Activated CD8-positive, alpha-beta memory T cell treated with anti-CD3 and anti-CD28 coated beads for 1 hour (primary cell): ENCODE data around the gene MSH3.
"Not testable (repeated sequence)": the region's sequence is repeated elsewhere in the genome, so short reads cannot be mapped to it uniquely, and the experiment has no call there.

Experiments
- DNase-seq, 2 donors: peaks; one replicate each; pipeline ENCODE4 v3.0.0-alpha.2; 2020; ENCODE audit warnings: low read depth in 1 of 2; ENCODE audit errors: extremely low read depth in 1 of 2

Gene MSH3

DNA sequence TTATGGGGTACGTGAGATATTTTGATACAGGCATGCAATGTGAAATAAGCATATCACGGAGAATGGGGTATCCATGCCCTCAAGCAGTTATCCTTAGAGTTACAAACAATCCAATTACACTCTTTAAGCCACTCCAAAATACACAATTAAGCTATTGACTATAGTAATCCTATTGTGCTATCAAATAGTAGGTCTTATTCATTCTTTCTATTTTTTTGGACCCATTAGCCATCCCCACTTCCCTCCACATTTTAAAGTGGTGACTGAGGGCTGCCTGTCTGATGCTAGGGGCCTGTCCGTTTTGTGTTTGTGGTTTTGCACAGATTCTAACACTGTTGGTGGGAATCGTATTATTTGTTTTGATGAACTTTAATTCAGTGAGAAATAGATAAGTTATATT lies 130.0 kb downstream of the MSH3 start:
- no peak for DNase-seq

- not testable (repeated sequence) for DNase-seq
Measured at GRCh38 chr5:80789319-80790016, 135.0 kb downstream of the MSH3 start.

DNA sequence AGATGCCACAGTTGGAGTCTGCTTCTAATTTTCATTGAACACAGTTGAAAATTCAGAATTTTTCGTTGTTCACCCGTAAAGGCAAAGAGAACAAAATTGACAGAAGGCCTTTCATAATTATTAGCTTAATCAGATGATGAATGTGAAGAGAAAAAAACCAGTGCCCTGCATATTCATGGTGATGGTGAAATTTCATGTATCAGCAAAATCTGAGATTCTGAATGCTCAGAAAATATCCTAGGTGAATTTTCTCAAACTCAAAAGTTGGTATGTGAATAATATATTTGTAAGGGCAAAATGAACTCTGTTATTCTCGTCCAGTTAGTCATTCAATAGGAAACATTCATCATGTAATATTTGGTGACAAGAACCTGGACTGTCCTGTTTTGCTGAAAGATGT lies 136.2 kb downstream of the MSH3 start:
- no peak for DNase-seq

DNA sequence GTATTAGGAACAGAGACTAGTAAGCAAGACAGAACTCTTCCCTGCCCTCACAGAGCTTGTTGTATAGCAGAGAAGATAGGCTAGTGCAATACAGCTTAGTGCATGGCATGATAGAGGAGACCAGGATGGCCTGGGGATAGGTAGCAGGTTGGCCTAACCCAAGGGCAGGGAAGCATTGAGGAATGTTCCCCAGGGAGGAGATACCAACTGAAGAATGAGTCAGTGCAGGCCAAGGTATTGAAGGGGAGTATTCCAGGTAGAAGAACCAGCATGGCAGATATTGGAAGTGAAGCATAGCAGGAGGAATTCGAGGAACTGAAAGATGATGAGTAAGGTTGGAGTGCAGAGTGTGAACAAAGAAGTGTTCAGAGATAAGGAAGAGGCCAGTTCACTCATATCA lies 138.9 kb downstream of the MSH3 start:
- no peak for DNase-seq

- no peak for DNase-seq
Measured at GRCh38 chr5:80796846-80797245, 142.4 kb downstream of the MSH3 start.

DNA sequence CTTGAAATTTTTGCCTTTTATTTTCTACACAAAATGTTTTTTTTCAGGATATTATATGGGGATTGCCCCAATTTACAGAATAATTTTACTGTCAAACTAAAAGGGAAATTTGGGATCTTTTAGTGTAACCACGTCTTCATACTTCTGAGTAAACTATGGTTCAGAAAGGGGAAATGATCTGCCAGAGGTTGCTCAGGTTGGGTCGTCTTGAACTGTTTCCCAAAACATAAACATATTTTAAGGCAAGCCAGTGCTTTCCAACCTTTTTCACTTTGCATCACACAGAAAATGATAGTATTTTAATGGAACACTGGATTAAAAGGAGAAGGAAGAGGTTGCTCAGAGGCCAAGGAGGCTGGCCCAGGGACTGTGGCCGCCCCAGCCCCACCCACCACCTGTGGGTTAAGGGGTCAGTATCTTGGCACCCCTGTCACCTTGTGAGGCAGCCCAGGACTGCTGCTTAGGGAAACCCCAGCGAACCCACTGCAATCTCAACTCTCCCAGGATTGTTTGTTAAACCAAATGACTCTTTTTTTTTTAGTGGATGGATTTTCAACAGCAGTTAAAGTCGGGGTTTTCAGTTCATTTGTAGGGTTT lies 143.1 kb downstream of the MSH3 start:
- DNase-seq, result no peak

DNA sequence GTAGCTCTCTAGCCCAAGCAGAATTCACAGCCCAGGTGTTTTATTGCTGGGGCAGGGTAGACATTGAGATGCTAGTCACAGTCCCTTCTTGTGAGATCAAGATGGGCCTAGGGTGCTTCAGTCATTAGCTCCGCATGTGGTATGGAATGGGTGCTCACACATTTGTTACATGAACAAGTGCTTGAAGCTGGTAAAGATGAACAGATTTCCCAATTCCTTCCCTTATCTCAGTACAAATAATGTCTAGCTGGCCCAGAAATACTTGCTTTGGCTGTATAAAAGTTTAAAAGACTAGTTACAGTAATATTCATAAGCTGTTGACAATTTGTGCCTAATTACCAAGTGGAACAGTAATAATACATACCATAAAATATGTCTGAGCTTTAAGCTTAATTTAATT lies 143.7 kb downstream of the MSH3 start:
- no peak for DNase-seq

- no peak for DNase-seq
Measured at GRCh38 chr5:80798633-80799032, 144.2 kb downstream of the MSH3 start.

DNA sequence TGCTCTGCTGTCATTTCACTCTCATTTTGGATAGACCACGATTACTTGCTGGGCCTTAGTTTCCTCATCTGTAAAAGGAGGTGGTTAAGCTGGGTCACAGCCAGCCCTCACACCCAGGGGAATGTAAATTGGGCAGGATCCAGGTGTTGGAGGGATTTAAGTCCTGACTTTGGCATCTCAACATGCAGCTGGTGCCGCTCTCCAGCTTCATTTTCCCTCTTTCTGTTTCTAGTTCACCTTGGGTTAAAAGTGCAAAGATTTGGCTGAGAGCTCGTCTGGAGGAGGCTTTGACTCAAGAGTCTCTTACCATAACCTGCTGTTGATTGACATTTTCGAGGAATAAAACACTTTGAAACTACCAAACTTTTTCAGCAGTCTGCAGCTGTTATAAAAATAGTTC lies 144.6 kb downstream of the MSH3 start:
- no peak for DNase-seq

GRCh38 chr5:80799573-80799972 lies 145.1 kb downstream of the MSH3 start:
- no peak for DNase-seq

DNA sequence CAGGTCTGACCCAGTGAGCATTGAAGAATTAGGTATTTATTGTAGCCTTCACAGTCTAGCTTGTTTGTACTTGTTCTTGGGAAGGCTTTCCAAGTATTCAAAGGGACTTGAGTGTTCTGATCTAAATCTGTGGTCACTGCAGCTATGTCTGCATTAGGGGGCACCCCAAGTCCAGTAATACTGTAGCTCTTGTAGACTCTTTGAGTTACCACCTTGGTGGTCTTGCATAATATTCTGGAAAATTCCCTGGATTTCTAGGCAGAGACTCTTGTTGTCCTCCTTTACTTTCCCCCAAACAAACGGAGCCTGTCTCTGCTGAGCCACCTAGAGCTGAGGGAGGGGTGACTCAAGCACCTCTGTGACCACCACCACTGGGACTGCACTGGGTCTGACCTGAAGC lies 149.9 kb downstream of the MSH3 start:
- DNase-seq, result no peak

- no peak for DNase-seq
Measured at GRCh38 chr5:80805038-80805437, 150.6 kb downstream of the MSH3 start.

GRCh38 chr5:80806929-80807328 lies 152.5 kb downstream of the MSH3 start:
- no peak for DNase-seq

GRCh38 chr5:80809451-80809850 lies 155.0 kb downstream of the MSH3 start:
- DNase-seq, result no peak

GRCh38 chr5:80810425-80810824 lies 156.0 kb downstream of the MSH3 start:
- DNase-seq, result no peak

DNA sequence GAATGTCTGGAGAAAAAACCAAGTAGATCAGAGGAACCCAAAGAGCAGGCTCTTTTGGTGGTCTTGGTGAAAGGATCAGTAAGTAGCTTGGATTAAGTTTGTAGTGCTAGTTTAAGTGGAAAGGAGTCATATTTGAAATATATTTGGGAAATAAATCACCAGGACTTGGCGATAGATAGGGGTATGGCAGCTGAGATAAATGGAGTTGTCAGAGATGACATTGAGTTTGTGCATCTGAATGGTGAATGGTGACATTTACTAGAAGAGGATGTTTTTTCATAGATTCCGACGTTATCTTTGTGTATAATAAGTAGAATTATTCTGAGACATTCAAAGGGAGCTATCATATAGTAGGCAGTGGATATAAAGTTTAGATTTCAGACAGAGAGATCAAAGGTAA lies 162.1 kb downstream of the MSH3 start:
- DNase-seq, result no peak

DNA sequence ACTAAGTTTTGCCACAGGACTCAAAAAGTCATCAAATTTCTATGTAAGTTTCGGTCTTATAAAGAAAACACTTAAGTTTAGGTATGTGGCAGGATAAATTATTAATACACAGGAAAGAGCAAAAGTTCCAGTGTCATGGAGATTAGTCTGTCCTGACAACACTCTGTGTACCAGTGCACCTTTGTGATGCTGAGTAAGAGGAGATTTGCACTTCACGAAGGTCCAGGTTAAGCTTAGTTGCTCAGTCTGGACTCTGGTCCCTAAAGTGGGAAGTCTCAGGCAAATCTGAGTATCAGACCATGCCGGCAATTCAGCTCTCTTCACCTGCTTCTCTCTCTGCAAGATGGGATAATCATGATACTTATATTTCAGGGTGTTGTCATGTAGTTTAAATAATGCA lies 166.2 kb downstream of the MSH3 start:
- no peak for DNase-seq

- no peak for DNase-seq
Measured at GRCh38 chr5:80822640-80823039, 168.2 kb downstream of the MSH3 start.

GRCh38 chr5:80824159-80824558 lies 169.7 kb downstream of the MSH3 start:
- DNase-seq, result not testable (repeated sequence)

DNA sequence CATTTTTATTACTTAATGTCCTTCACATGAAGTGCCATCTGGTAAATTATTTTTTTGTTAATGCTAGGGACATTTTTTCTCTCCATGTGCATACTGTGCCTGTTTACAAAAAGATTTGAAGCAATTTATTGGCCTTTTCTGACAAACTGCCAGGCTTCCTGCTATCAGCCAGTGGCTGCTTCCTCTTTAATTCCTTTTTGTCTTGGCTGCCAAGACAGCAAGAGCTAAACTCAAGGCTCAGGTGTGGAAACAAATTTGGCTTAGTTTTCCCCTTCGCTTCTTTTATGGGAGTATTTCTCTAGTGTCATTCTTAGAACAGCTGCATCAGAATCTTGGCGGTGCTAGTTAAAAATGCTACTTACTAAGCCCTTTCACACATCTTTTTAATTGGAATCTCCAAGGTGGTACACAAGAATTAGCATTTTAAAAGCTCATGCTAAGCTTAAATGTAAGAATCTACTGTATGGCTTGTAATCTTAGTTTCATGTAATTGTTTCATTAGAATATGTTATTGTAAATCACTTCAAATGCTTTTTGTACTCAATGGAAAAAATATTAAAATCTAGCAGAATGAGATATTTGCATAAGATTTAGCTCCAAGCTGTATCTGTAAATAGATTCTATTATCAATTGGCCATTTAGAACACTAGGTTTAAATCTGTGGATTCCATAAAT lies 171.5 kb downstream of the MSH3 start:
- no peak for DNase-seq

DNA sequence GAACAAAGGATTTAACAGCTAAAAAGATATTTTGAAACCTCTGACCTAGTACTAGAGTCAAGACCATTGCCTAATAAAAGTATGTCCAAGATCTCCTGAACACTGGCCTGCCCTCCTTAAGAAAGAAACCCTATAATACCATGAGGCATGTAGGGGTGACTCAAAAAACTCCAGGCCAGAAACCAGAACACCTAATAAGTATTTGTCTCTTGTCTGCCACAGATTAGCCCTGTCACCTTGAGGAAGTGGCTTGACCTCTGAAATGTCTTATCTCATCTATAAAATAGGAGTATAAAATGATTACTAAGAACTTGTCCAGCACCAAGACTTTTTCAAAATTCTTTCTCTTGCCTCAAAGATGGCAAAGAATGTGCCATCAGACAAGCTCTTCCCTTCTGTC lies 180.3 kb downstream of the MSH3 start:
- no peak for DNase-seq

DNA sequence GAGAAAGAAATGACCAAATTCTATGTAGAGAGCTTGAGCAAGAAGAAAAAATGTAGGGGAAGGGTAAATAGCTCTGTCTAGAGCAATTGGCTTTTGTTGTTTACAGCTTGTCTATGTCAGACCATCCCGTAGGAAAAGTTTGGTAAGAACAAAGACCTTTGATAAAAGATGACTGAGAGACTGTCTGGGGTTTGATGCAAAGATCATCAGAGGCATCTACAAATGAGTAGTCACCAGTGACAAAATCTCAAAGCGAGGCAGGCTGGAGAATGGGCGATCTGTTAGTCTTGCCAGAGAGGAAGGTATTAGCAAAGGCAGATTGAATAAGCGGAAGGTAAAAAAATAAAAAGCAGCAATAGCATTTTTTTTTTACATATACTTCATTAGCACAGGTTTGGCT lies 180.7 kb downstream of the MSH3 start:
- DNase-seq, result no peak
